ENCODE results near the gene VTI1A.

The VTI1A gene

GRCh38 chr10:112558476-112559142, 111.6 kb downstream of the VTI1A start:
- TF ChIP-seq CTCF (IDR thresholded peaks at IDR 0.05; ENCODE audit: low read depth, low read length), result no peak
- in situ Hi-C loops (cut with HindIII; ENCODE audit: low sequenced_read_pairs), result no loop called here
- DNase-seq (ENCODE audit: low read depth, low spot score), result no peak
- no peak overlapping the region for H3K4me3 ChIP-seq (ENCODE audit: low read depth, low read length)

- no peak for DNase-seq (ENCODE audit: low read depth, low spot score)
- in situ Hi-C loops (cut with HindIII; ENCODE audit: low sequenced_read_pairs), result no loop called here
- no peak overlapping the region for H3K4me3 ChIP-seq (ENCODE audit: low read depth, low read length)
- TF ChIP-seq CTCF (IDR thresholded peaks at IDR 0.05; ENCODE audit: low read depth, low read length), result no peak
Measured at GRCh38 chr10:112559349-112559748, 112.3 kb downstream of the VTI1A start.

GRCh38 chr10:112562122-112562521, 115.1 kb downstream of the VTI1A start:
- no peak overlapping the region for H3K4me3 ChIP-seq (ENCODE audit: low read depth, low read length)
- no peak for TF ChIP-seq CTCF (IDR thresholded peaks at IDR 0.05; ENCODE audit: low read depth, low read length)
- in situ Hi-C loops (cut with HindIII; ENCODE audit: low sequenced_read_pairs), result no loop called here

GRCh38 chr10:112562809-112563663, 116.0 kb downstream of the VTI1A start:
- H3K4me3 ChIP-seq (ENCODE audit: low read depth, low read length), result no peak overlapping the region
- TF ChIP-seq CTCF (IDR thresholded peaks at IDR 0.05; ENCODE audit: low read depth, low read length), result no peak
- no peak for DNase-seq (ENCODE audit: low read depth, low spot score)
- in situ Hi-C loops (cut with HindIII; ENCODE audit: low sequenced_read_pairs), result no loop called here

More at GRCh38 chr10:112562122-112562521, 115.1 kb downstream of the VTI1A start:
- no peak for DNase-seq (ENCODE audit: low read depth, low spot score)

GRCh38 chr10:112564337-112564736, 117.3 kb downstream of the VTI1A start:
- TF ChIP-seq CTCF (IDR thresholded peaks at IDR 0.05; ENCODE audit: low read depth, low read length), result no peak
- in situ Hi-C loops (cut with HindIII; ENCODE audit: low sequenced_read_pairs), result no loop called here
- no peak for DNase-seq (ENCODE audit: low read depth, low spot score)
- H3K4me3 ChIP-seq (ENCODE audit: low read depth, low read length), result no peak overlapping the region

GRCh38 chr10:112565434-112566053, 118.5 kb downstream of the VTI1A start:
- no peak overlapping the region for H3K4me3 ChIP-seq (ENCODE audit: low read depth, low read length)
- TF ChIP-seq CTCF (IDR thresholded peaks at IDR 0.05; ENCODE audit: low read depth, low read length), result peak; percentile 71
- DNase-seq (ENCODE audit: low read depth, low spot score), result peak; percentile 84
- in situ Hi-C loops (cut with HindIII; ENCODE audit: low sequenced_read_pairs), result no loop called here

Measured in astrocyte of the spinal cord (primary cell).